BE2C (cell line): ENCODE data around the gene ABCC5. TPM values are rescaled to one million over a fixed set of nuclear protein-coding genes. Genes with fewer than 3 reads are reported as not detected.

ENCODE experiments used
- DNase-seq: peaks from one replicate; pipeline ENCODE4 v3.0.0-alpha.2; 2020
- H3K27me3 ChIP-seq: fragments of 250-450 bp; sonication (Bioruptor Pico); 2 replicates; pipeline ENCODE4 v1.5.1; 2020; ENCODE audit warnings: mild to moderate bottlenecking
- H3K36me3 ChIP-seq: fragments of 250-450 bp; sonication (Bioruptor Pico); 2 replicates; pipeline ENCODE4 v1.5.1; 2020; ENCODE audit warnings: mild to moderate bottlenecking
- H3K4me1 ChIP-seq: fragments of 250-450 bp; sonication (Bioruptor Pico); 2 replicates; pipeline ENCODE4 v1.5.1; 2020
- H3K4me3 ChIP-seq: 2 replicates; pipeline ENCODE4 v1.5.1; 2011; ENCODE audit warnings: low read depth, low read length
- H3K9me3 ChIP-seq: fragments of 250-450 bp; sonication (Bioruptor Pico); 2 replicates; pipeline ENCODE4 v1.5.1; 2020
- CTCF ChIP-seq: IDR thresholded peaks from 2 replicates; pipeline ENCODE4 v1.5.1; 2012; ENCODE audit warnings: mild to moderate bottlenecking, low read depth, low read length
- polyA plus RNA-seq: library from polyadenylated mRNA; unstranded; fragments of >200 nt; gene quantifications from one replicate; pipeline ENCODE4 v1.2.1, GENCODE V29; 2012; ENCODE audit warnings: low read depth, missing spikeins; ENCODE audit not compliant: insufficient read length, insufficient read depth

Gene ABCC5
- 42.5 TPM for polyA plus RNA-seq

- no peaks in the 10 kb centered on the region for H3K9me3 ChIP-seq
- H3K27me3 ChIP-seq, result no peaks in the 10 kb centered on the region
- H3K4me1 ChIP-seq, result peaks cover 13% of the 10 kb centered on the region
- peak within 1 kb of the TSS; percentile 98 for H3K4me3 ChIP-seq
- peak; percentile 96 for DNase-seq
- H3K36me3 ChIP-seq, result peaks cover 14% of the 10 kb centered on the region
- TF ChIP-seq CTCF, result no peak; the same call in 1 of the 2 replicates
Measured at GRCh38 chr3:184017672-184018423, at the start of gene ABCC5. Gene ABCC5 (minus strand): TSS chr3:184017884. CDS start chr3:184014392, 3,492 bp downstream.

GRCh38 chr3:184066211-184066610, 48.5 kb upstream of the ABCC5 start:
- H3K27me3 ChIP-seq, result no peaks in the 10 kb centered on the region
- no peak overlapping the region for H3K4me3 ChIP-seq
- DNase-seq, result no peak
- no peaks in the 10 kb centered on the region for H3K9me3 ChIP-seq
- TF ChIP-seq CTCF, result no peak
- H3K36me3 ChIP-seq, result no peaks in the 10 kb centered on the region
- H3K4me1 ChIP-seq, result no peaks in the 10 kb centered on the region

- no peak for DNase-seq
- Histone ChIP-seq H3K27me3 (no peaks in the 10 kb centered on the region), H3K4me1 (no peaks in the 10 kb centered on the region), H3K9me3 (no peaks in the 10 kb centered on the region), H3K36me3 (no peaks in the 10 kb centered on the region), H3K4me3 (no peak overlapping the region)
- TF ChIP-seq CTCF, result no peak
Measured at GRCh38 chr3:184062637-184063036, 45.0 kb upstream of the ABCC5 start.

GRCh38 chr3:184059424-184059823, 41.7 kb upstream of the ABCC5 start:
- no peaks in the 10 kb centered on the region for H3K9me3 ChIP-seq
- DNase-seq, result no peak
- no peak overlapping the region for H3K4me3 ChIP-seq
- no peak for TF ChIP-seq CTCF
- 0 out of 2 replicates have a peak, but pooled peaks cover 4% of the 10 kb centered on the region for H3K27me3 ChIP-seq
- H3K4me1 ChIP-seq, result no peaks in the 10 kb centered on the region
- no peaks in the 10 kb centered on the region for H3K36me3 ChIP-seq

GRCh38 chr3:184058029-184058428, 40.3 kb upstream of the ABCC5 start:
- DNase-seq, result no peak
- Histone ChIP-seq H3K4me1 (no peaks in the 10 kb centered on the region), H3K27me3 (0 out of 2 replicates have a peak, but pooled peaks cover 4% of the 10 kb centered on the region), H3K36me3 (no peaks in the 10 kb centered on the region), H3K9me3 (no peaks in the 10 kb centered on the region), H3K4me3 (no peak overlapping the region)
- TF ChIP-seq CTCF, result no peak

DNA sequence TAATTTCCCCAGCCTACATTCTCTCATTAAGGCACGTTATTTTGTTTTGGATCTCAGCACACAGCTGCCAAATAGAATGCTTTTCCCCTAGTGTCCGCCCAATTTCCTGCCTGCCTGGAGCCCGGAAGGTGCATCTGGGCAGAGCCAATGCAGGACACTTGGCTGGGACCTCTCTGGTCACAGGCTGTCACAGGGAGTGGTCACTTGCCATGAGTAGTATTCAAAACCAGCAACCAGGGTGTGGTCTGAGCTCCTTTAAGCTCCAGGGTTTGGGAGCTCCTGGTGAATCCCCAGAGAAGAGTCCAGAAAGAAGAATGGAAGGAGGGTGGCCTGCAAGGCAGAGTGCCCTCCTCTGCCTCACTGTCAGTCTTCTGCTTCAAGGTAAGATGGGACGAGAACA, 35.1 kb upstream of the ABCC5 start, which contains the start of gene HTR3C:
HTR3C (plus strand) TSS at position 281 of the 400 bp plus-strand sequence; CDS start at position 315, 34 bp downstream.
- Histone ChIP-seq H3K4me3 (no peak within 1 kb of the TSS), H3K4me1 (no peaks in the 10 kb centered on the region), H3K36me3 (no peaks in the 10 kb centered on the region), H3K9me3 (no peaks in the 10 kb centered on the region), H3K27me3 (0 out of 2 replicates have a peak, but pooled peaks cover 4% of the 10 kb centered on the region)
- DNase-seq, result no peak
- TF ChIP-seq CTCF, result no peak
